ENCODE data around the gene VGF.

VGF gene

DNA sequence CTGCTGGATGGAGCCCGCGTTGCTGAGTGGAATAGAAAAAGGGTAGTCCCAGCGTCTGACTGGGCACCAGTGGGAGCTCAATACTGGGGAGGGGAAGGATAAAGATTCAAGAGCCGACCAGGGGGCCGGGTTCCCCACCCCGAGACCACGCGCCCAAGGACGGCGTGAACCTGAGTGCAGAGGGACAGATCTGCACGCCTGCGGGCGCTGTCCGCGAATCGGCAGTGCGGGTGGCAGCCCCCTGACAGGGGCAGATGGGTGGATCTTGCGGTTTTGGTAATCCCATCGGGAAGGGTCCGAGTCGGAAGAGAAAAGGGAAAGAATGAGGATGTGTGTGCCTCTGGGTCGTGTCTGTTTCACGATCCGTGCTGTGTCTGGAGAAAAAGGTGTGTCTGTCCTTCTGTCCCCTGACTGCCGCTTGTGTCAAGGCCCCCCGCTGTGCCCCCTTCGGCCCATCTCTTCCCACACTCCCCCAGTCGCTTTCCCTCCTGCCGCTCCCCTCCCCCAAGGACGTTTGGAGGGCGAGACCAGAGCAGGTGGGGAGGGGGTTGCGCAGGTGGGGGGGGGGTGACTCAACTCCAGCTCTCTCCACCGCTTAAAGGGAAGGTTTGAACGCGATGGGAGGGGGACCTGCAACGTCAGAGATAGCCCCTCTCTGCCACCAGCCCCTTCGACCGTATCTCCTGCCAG lies 734 bp upstream of the VGF start:
- no peak for DNase-seq

DNA sequence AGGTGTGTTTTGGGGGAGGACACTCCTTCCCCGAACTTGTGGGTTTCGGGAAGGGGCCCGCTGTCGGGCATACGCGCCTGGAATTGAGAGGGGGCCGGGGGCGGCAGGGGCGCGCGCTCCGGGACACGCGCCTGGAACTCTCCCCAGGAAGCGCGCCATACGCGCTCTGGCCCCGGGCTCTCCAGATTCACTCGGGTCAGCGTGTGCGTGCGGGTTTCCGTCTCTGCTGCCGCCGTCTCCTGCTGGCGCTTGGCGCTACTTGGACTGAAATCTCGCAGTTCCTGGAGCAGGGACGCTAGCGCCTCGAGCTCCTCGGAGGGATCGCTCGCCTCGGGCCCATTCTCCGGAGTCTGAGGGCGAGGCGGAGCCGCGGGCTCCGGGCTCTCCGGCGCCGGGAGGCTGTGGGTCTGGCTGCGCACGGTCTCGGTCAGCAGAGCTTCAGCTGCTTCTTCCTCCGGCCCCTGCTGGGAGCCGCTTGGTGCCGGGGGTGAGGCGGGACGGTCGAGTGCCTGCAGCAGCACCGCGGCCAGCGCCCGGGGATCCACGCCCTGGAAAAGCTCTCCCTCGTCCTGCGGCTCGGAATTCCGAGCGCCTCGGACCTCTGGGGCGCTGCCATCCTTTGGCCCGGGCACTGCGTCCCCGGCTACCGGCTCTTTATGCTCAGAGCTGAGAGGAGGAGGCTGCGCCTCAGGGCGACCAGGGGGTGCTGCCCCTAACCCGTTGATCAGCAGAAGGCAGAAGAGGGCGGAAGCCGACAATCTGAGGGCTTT lies 1.1 kb downstream of the VGF start:
- DNase-seq = peak; percentile 56

DNA sequence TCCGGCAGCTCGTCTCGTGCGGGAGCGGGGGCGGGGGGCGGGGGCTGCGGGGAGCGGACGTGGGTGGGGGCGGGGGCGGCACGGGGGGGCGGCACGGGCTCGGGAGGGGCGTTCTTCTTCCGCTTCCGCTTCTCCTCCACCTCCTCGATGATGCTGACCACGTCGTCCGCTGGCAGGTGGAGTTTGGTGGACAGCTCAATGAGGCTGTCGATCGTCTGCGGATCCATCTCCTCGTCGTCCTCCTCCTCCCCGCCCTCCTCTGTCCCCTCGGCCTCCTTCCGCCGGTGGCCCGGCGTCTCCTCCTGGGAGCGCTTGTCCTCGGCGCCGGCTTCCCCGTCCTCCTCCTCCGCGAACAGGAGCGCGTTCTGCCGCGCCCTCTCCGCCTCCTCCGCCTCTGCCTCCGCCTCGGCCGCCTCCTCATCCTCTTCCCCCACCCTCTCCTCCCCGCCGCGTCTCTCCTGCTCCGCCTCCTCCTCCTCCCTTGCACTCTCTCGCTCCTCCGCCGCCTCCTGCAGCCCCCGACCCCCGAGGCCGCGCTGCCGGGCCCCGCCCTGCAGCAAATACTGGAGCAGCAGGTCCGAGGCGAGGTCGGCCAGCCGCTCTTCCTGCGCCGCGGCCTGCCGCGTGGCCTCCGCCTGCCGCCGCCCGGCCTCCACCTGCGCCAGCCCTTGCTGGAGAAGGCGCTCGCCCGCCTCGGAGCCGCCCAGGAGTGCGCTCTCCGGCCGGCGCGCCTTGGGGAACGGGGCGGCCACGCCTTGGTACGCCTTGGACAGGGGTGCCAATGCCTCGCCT lies 1.9 kb downstream of the VGF start:
- DNase-seq = no peak

DNA sequence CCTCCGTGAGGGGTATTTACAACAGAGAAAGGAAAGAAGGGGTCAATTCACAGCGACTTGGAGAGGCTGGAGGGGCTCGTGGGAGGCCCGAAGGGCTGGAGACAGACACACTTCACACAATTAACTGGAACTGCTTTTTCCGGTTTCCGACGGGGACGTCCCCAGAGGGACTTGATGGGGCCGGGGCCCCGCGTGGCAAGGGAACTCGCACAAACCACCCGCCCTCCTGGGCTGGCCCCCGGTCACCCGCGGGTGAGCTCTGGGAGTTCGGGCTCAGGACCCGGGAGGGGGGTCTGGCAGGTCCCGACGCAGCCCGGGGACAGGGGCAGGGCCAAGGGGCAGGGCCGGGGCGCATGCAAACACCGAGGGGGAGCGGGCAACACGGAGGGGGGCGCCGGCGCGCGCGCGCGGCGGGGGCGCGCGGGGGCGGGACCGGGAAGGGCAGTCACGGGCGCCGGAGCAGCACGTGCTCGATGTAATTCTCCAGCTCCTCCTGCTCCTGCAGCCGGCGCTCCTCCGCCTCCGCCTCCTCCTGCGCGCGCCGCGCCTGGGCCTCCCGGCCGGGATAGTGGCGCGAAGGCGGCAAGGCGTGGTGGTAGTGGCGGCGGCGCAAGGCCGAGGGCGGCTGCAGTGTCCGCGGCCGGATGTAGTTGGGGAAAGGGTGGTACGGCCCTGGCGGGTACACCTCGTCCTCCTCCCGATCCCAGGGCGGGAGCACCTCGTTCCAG lies 2.7 kb downstream of the VGF start:
- peak; percentile 61 for DNase-seq

DNA sequence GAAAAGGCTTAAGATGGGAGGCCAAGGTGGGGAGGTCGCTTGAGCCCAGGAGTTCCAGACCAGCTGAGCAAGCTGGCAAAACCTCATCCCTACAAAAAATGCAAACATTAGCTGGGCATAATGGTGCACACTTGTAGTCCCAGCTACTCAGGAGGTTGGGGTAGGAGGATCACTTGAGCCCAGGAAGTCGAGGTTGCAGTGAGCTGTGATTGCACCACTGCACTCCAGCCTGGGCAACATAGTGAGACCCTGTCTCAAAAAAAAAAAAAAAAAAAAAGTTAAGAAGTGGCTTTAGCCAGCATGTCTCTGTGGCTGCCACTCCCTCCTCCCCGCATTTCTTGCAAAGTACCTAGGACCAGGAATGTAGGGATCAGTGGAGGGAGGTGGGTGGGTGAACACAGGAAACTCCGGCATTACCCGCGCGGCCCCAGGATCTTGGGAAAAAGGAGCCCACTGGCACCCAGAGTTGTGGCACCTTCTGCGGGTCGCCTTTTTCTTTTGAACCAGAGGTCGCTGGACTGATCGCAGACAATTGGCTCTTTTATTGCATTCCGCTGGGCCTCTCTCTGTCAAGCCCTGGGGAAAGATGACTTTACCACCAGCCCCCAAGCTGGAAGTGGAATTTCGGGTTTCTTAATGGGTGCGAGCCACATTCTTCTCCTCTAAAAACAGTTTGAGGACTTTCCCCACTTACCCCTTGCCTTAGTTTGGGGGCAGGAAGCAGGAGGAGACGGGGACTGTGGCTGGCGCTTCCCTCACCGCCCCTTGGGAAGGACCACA lies 3.5 kb downstream of the VGF start:
- no peak for DNase-seq

- DNase-seq = no peak
Measured at GRCh38 chr7:101160910-101161309, 4.5 kb downstream of the VGF start.

GRCh38 chr7:101159696-101160674 lies 5.4 kb downstream of the VGF start:
- DNase-seq = peak; percentile 61

DNA sequence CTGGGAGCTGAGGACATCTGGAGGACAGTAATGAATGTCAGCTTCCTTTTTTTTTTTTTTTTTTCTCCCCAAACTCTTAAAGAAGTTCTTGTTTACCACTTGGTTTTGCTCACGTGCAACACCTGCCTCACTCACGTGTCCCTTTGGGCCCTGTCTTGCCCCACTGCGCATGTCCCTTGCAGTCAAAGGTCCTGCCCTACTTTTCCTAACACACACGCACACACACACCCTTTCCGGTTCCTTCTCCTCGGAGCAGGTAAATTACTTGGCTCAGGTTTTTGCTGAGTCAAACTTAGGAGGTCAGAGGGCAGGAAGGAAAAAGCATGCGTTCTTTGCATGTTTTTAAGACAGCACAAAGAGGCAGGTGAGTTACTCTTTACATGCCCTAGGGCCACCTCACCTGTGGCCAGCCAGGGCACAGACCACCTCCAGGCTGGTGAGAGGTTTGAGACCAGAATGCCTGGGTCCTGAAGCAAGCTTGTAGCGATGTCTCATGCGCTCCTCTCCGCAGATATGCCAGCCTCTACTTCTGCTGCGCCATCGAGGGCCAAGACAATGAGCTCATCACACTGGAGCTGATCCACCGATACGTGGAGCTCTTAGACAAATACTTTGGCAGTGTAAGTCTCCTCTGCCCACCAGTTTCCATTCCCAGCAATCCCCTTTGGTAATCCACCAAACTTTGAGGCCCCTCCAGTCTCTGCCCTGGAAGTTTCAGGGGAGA lies 8.3 kb downstream of the VGF start:
- no peak for DNase-seq

DNA sequence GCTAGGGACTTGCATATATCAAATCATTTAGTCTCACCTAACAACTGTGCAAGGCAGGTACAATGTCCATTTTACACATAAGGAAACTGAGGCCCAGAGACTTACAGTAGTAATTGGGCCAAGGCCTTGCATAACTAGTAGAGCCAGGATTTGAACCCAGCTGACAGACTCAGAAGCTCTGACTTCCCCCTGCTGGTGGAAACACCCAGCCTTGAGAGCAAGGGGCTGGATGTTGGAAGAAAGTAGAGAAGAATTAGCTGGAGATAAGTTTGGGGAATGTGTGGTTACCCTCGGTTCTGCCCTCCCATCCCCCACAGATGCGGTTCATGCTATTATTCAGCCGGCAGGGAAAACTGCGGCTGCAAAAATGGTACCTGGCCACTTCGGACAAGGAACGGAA lies 9.1 kb downstream of the VGF start:
- DNase-seq = no peak

DNA sequence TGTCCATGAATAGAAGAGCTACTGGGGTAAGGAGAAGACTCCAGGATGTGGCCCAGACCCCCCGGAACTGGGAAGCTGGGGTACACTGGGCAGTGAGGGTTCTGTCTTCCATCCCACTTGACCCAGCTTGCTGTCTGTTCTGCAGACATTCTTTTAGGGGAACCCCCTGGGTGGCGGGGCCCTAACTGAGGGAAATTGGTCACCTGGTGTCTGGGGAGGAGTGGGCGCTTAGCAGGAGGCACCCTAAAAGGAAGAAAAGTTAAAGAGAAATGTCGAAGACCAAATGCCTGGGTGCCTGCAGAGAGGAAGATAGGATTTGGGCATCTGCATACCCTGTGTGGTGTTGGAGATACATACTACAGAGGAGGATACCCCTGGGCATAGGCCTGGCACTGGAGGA lies 10.1 kb downstream of the VGF start:
- DNase-seq = no peak

GRCh38 chr7:101154693-101155102 lies 10.7 kb downstream of the VGF start:
- no peak for DNase-seq

DNA sequence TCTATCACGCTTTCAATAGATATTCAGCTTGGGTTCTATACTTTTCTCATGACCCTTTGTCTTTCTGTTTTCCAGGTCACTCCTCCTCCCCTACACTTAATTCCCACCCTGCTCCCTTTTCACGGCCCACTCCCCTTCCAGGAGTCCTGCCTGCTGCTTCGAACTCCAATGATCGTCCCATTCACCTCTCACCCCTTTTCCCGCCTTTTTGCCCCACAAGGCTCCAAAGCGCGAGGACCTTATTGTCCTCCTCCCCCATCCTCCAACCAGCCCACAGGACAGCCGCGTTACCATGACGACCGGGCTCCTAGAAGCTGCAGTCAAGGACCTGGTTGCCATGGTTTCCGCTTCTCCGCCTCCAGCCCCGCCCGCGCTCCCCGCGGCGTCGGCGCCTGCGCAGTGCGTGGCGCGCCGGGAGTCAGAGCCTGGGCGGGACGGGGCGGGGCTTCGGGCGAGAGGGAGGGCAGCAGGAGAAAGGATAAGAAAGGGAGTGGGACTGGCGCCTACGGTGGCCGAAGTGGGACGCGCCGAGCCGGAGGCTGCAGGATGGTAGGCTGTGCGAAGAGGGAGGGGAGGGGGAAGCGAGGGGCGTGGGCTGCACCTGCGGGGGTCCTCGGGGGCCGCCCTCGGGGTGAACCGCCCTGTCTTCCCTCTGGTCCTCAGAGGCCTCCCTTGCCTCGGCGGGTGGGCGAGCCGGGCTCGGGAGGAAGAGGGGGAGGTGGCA lies 11.2 kb downstream of the VGF start, which contains the start of gene AP1S1:
AP1S1 (plus strand) TSS at position 508 of the 724 bp plus-strand sequence; CDS start at position 547, 39 bp downstream.
- DNase-seq = peak; percentile 96

DNA sequence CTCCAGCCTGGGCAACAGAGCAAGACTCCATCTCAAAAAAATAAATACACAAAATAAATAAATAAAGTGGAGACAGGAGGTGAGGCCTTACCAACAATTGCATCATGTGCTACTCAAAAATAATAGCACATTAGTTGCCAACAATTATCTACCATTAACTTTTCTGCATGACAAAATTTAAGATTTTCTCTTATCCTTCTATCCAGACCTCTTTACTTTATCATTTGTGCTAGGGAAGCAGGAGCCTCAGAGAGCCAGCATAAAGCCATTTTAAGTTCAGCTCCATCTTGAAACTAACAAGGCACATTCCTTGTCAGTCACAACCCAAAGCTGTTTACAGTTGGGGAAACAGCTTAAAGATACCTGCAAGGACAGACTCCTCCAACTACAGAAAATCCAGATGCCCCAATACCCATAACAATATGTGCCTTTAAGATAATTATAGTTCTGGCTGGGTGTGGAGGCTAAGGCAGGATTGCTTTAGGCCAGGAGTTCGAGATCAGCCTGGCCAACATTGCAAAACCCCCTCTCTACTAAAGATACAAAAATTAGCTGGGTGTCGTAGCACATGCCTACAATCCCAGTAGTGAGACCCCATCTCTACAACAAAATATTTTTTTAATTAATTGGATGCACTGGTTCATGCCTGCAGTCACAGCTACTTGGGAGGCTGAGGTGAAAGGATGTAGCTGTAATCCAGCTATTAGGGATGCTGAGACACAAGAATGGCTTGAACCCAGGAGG lies 13.3 kb downstream of the VGF start:
- DNase-seq = no peak

- no peak for DNase-seq
Measured at GRCh38 chr7:101140746-101141382, 24.5 kb downstream of the VGF start.

- DNase-seq = no peak
Measured at GRCh38 chr7:101140339-101140699, 25.1 kb downstream of the VGF start.

GRCh38 chr7:101138213-101138870 lies 27.0 kb downstream of the VGF start:
- peak; percentile 98 for DNase-seq

DNA sequence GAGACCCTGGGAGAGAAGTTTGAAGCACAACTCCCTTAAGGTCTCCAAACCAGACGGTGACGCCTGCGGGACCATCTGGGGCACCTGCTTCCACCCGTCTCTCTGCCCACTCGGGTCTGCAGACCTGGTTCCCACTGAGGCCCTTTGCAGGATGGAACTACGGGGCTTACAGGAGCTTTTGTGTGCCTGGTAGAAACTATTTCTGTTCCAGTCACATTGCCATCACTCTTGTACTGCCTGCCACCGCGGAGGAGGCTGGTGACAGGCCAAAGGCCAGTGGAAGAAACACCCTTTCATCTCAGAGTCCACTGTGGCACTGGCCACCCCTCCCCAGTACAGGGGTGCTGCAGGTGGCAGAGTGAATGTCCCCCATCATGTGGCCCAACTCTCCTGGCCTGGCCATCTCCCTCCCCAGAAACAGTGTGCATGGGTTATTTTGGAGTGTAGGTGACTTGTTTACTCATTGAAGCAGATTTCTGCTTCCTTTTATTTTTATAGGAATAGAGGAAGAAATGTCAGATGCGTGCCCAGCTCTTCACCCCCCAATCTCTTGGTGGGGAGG lies 27.6 kb downstream of the VGF start:
- DNase-seq = no peak
